ENCODE data around the gene BPI.

Gene BPI

DNA sequence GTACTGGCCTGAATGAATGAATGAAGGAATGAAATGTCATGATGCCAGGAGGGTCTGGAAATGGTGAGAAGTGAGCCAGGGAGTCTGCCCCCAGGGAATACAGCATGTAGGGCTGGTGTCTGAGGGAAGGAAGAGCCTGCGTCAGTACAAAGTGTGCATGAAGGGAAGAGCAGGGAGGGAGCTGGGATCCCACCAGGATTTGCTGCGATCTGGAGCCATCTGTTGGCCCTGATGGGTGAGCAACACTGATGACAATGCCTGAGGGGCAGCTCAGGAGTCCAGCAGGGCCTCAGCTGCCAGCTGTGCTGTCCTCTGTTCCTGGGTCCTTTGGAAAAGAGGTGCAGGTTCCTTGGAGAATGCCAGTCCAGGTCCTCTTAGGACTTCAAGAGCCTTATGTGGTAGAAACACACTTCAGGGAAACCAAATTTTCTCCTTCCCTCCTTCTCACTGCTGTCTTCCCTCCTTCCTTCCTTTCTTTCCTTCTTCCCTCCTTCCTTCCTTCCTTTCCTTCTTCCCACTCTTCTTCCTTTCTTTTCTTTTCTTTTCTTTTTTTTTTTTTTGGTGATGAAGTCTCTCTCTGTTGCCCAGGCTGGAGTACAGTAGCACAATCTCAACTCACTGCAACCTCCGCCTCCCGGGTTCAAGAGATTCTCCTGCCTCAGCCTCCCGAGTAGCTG, 11.5 kb downstream of the BPI start:
- POLR2A ChIA-PET = no interaction called here
- TF ChIP-seq, protein P1, sequence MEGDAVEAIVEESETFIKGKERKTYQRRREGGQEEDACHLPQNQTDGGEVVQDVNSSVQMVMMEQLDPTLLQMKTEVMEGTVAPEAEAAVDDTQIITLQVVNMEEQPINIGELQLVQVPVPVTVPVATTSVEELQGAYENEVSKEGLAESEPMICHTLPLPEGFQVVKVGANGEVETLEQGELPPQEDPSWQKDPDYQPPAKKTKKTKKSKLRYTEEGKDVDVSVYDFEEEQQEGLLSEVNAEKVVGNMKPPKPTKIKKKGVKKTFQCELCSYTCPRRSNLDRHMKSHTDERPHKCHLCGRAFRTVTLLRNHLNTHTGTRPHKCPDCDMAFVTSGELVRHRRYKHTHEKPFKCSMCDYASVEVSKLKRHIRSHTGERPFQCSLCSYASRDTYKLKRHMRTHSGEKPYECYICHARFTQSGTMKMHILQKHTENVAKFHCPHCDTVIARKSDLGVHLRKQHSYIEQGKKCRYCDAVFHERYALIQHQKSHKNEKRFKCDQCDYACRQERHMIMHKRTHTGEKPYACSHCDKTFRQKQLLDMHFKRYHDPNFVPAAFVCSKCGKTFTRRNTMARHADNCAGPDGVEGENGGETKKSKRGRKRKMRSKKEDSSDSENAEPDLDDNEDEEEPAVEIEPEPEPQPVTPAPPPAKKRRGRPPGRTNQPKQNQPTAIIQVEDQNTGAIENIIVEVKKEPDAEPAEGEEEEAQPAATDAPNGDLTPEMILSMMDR (IDR thresholded peaks at IDR 0.05; ENCODE audit: control extremely low read depth, extremely low read depth, low read depth, missing control alignments) = no peak
- CTCF ChIA-PET = interaction anchor here (1.5 kb wide), 1 partner anchor 96 kb away, joined by 3 read pairs; no protein-coding TSS in a partner anchor
- no peak for DNase-seq (ENCODE audit: extremely low spot score)

DNA sequence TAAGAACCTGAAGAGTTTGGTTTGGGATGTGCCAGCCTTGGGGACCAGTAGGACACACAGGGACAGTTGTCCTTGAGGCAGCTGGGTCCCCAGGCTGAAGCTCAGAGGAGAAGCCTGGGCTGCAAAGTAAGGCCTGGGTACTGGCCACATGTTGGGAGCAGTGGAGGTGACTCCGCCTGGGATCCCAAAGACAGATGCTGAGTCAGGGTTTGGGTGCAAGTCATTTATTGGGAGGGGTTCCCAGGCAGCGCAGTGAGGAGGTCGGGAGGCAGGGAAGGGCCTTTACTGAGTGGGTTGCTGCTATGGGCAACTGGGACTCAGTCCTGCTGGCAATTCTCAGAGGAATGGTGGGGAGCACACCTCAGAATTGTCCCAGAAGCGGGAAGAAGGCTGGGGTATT, 12.4 kb downstream of the BPI start:
- POLR2A ChIA-PET = no interaction called here
- no peak for DNase-seq (ENCODE audit: extremely low spot score)
- CTCF ChIA-PET = interaction anchor here (1.5 kb wide), 1 partner anchor 97 kb away, joined by 3 read pairs; no protein-coding TSS in a partner anchor
- TF ChIP-seq, protein P1 (IDR thresholded peaks at IDR 0.05; ENCODE audit: control extremely low read depth, extremely low read depth, low read depth, missing control alignments) = no peak

DNA sequence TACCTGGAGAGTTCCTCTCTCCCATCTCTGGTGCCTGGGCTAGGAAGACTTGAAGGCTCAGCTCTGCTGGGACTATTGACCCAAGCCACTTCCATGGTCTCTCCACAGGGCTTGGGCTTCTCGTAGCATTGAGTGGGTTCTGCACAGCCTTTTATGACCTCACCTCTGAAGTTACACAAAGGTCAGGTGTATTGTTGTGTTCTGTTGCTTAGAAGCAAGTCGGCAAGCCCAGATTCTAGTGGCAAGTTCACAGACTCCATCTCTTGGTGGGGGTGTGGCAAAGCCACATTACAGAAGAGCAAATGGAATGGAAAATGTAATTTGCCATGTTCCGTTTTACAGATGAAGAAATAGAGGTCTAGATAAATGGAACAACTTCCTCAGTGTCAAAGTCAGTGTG, 13.5 kb downstream of the BPI start:
- ChIA-PET POLR2A (interaction anchor here (0.6 kb wide), 1 partner anchor 14 kb away, joined by 4 read pairs; no protein-coding TSS in a partner anchor), CTCF (interaction anchor here (0.9 to 1.5 kb wide), 2 partner anchors 22 to 98 kb away, joined by 3 read pairs; no protein-coding TSS in a partner anchor)
- DNase-seq (ENCODE audit: extremely low spot score) = no peak
- TF ChIP-seq, protein P1 (IDR thresholded peaks at IDR 0.05; ENCODE audit: control extremely low read depth, extremely low read depth, low read depth, missing control alignments) = no peak

DNA sequence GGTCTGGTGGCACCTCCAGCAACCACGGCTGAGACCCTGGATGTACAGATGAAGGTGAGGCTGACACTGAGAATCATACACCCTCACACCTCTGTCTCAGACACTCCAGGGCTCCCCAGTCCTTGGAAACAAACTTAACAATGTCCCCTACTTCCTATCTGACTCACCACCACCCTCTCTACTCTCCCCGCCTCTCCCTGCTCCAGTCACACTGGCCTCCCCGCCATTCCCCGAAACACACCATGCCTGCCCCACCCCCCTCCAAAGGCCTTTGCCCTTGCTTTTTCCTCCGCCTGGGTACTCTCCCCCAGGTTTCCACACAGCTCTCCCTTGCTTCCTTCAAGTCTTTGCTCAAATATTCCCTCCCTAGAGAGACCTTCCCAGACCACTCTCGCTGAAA, 16.3 kb downstream of the BPI start:
- POLR2A ChIA-PET = no interaction called here
- no peak for DNase-seq (ENCODE audit: extremely low spot score)
- TF ChIP-seq, protein P1 (IDR thresholded peaks at IDR 0.05; ENCODE audit: control extremely low read depth, extremely low read depth, low read depth, missing control alignments) = no peak
- CTCF ChIA-PET = no interaction called here

DNA sequence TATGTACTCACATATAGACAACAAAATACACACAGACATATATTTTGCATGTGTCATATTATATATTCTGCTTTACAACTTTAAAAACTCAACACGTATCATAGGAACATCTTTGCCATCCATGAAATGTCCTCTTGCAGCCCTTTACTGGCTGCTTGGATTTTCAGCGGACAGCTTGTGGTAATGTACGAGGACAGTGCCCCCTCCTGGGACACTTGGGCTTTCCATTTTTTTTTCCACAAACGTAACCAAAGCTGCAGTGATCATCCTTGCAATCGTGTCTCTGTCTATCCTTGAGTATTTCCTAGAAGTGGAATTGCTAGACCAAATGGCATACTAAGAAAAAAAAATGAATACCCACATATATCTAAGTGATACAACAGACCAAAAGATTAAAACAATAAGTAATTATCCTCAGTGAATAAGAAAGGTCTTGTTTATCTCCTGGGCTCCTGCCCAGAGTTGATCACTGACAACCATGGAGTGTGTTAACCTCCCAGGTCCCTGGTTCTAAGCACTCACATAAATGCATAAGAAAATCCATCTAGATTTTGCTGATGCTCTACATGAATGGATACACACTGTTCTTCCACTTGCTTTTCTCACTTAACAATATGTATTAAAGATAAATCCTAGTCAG, 18.1 kb downstream of the BPI start:
- ChIA-PET POLR2A (no interaction called here), CTCF (no interaction called here)
- TF ChIP-seq, protein P1 (IDR thresholded peaks at IDR 0.05; ENCODE audit: control extremely low read depth, extremely low read depth, low read depth, missing control alignments) = no peak
- no peak for DNase-seq (ENCODE audit: extremely low spot score)

DNA sequence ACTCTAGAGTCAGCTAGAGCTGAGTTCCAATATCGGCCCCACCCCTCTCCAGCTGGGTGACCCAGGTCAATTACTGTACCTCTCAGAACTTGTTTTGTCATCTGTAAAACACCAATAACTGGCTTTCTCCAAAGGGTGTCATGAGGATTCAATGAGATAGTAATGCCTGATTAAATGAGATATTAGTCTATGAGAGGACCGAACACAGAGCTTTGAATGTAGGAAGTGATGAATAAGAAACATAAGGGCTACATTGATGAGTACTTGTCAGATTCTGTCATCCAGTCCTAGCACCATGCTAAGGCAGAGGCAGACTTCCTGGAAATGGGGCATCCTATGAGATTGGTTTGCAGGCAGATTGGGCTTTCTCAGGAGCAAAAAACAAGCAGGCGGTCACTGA, 20.2 kb downstream of the BPI start:
- TF ChIP-seq, protein P1 (IDR thresholded peaks at IDR 0.05; ENCODE audit: control extremely low read depth, extremely low read depth, low read depth, missing control alignments) = no peak
- ChIA-PET POLR2A (no interaction called here), CTCF (interaction anchor here (1.9 kb wide), 1 partner anchor 19 kb away, joined by 5 read pairs; no protein-coding TSS in a partner anchor)
- DNase-seq (ENCODE audit: extremely low spot score) = no peak
